Muscle of back (tissue), 11 donors: Measurements from ENCODE around the gene ARHGAP24. TPM values are rescaled to one million over a fixed set of nuclear protein-coding genes. Genes with fewer than 3 reads are reported as not detected.
"Not testable (repeated sequence)": the region's sequence is repeated elsewhere in the genome, so short reads cannot be mapped to it uniquely, and the experiment has no call there.

ENCODE experiments used
- DNase-seq, 3 donors: peaks; one replicate each; pipeline versions ENCODE4 v3.0.0 to v3.0.0-alpha.2; 2013
- polyA plus RNA-seq, 10 donors: library from polyadenylated mRNA; unstranded; fragments of 120-200 nt; gene quantifications; one replicate each; pipeline ENCODE4 v1.2.1, GENCODE V29; 2013; ENCODE audit not compliant: insufficient read length in 10 of 10

The ARHGAP24 gene
- polyA plus RNA-seq, 10 donors: 44.8 to 74.7 (median 55.1) TPM

DNA sequence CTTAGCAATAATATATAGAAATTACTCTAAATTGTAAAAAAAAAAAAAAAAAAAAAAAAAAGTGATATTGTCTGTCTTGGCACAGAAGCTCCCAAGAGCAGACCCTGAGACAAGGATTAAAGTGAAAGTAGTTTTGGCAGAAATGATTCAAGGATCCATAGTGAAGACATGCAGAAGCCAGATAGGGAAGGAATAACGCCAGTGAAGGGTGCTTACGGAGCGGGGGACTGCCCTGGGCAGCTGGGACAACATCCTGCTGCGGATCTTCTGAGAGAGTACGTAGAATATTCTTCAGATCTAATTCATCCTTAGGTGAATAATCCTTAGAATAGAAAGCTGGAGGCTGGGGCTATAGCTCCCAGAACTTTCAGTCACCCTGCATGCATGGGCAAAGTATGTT, 39.8 kb downstream of the ARHGAP24 start:
- no peak for DNase-seq

DNA sequence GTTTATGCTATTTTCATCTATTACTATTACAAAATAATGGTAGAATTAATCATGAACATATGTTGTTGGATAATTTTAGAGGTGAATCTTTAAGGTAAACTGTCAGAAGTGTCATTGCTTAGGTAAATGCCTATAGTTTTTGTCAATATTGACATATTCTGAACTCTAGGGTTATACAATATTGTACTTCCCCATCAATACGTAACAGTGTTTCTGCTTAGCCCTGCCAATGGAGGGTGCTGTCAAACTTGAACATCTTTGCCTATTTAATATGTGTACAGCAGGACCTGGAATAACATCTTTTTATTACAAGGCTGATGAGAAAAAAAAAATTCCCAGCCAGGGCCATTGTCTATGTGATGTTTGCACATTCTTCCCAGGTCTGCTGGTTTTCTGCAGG, 40.8 kb downstream of the ARHGAP24 start:
- DNase-seq: no peak

DNA sequence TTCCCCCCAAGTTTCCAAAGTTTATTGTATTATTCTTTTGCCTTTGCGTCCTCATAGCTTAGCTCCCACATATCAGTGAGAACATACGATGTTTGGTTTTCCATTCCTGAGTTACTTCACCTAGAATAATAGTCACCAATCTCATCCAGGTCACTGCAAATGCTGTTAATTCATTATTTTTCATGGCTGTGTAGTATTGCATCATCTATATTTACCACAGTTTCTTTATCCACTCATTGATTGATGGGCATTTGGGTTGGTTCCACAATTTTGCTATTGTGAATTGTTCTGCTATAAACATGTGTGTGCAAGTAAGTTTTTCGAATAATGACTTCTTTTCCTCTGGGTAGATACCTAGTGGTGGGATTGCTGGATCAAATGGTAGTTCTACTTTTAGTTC, 43.6 kb downstream of the ARHGAP24 start:
- not testable (repeated sequence) for DNase-seq

DNA sequence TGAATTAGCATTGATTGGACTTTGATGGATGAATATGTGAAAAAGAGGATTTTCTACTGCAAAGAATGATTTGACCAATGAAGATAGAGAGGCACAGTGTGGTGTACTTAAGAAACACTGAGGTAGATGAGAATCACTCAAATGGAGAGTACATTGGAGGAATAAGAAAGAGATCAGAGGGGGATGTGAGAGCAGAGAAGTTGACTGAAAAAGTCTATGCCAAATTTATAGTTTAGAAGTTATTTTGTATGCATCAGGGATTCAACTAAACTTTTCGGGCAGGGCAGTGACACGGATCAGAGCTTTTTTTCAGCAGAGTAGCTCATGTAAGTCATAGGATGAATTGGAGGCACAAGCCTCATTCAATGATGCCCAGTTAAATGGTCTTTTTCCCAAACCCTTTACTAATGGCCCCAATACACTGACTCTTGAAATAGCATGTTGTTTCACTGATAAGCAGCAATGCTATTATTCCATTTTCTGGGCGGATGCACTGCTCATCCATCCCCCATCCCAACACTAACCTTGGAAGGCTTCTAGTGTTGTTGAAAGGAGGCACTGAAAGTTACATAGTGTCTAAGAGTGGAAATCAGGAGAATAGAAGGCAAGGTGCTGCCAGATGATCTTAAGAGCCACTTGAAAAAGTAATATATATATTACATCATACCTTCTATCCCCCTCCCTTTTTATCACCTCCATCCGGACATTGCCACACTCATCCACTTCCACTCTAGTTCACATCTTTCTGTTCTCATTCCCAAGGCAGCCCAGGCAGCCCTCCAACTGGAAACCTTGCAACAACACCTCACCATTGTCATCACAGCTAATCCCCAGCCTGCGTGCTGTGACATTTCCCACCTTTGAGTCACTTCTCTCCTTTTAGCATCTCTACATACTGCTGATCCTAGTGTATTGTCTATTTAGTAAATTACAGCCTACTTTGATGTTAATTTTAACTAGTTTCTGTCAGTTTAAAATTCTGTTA, 46.1 kb downstream of the ARHGAP24 start:
- no peak for DNase-seq

DNA sequence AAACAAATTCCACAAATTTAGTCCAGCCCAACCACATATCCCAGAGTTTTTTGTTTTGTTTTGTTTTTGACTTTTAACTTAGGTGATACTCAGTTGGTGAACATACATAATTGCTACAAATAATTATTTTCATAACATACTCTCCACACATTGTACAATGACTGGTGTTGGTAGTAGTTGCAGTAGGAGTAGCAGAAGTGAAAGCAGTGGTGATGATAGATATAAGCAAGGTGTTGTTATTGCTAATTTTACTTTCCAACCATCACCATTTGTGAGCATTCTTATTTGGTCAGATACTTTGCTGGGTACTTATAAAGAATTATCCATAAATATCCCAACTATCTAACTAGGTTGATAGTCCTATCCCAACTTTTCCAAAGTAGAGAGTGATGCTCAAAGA, 47.3 kb downstream of the ARHGAP24 start:
- DNase-seq: no peak

DNA sequence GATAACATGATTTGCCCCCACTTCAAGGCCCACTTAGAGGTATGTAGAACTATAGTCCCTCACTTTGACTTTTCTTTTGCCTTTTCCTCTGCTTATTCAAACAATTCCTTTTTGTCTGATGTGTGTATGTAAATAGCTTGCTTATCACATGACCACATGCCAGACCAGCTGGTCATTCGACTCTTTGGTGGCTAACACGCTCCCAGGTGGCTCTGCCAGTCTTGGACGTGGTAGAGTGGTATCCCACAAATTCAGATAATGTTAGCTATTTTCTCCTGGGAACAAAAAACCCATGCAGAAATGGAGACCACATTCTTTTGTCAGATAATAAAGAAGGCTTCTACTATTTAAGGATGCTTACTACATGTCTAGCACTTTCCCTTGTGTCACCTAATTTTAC, 47.9 kb downstream of the ARHGAP24 start:
- no peak for DNase-seq

DNA sequence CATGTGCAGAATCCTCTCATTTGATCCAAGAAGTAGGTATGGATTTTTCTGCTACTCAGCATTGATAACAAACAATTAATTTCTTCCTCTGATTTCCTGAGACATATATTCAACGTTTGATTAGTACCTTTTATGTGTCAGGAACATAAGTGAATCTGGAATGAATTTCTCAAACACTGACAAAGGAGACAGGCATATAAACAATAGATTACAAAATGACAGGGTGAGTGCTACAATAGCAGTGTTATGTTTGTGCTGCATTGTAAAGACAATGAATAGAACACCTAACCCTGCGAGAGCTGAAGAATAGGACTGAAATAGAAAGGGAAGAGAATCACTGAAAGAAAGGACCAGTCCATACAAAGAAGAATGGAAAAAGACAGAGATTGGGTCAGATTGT, 52.9 kb downstream of the ARHGAP24 start:
- DNase-seq: no peak

DNA sequence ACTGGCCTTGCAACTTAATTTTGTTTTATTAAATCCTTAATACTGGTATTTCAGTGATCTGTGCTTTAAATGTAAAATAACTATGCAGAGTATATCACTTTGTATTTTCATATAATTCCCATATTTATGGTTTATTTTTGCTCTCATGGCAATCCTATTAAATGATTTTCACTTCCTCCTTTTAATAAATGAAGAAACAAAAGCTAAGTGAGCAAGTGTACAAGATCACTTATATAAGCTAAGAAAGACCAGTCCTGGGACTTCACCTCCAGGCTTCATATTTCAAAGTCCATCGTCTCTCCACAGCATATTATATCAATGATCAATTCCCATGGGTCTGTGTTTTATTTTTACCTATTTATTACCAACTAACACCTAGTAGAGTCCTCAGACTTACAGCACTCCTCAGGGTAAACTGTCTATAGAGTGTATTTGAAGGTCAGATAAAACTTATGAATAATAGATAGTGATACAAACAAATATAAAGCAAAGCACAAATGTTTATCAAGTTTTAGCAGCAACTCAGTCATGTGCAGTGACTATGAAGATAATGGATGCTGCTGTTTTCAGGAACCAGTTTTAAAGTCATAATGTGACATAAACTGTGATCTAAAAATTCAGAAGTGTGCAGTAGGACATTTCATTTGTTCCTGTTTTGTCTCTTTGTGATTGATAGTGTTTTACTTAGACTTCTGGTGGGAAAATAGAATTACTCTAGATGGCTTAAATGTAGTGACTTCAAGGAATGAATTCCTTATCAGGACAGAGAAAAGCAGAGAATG, 56.8 kb downstream of the ARHGAP24 start:
- no peak for DNase-seq

DNA sequence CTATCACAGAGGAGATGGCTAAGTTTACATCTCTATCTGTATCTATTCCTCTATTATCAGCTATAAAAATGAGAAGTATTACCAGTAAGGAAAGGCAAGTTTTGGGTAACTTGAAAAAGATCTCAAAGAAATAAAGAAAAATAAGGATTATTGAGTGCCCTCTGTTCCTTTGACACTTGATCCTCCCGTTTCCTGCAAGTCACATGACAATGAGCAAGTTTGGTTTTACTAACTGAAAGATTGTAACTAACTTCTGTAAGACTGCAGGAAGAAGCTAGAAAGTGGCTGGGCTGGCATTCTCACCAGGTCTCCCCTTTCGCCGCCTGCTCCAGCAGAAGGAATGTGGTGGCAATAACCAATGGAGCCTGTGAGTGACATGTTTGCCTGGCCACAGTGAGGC, 59.2 kb downstream of the ARHGAP24 start:
- no peak for DNase-seq

DNA sequence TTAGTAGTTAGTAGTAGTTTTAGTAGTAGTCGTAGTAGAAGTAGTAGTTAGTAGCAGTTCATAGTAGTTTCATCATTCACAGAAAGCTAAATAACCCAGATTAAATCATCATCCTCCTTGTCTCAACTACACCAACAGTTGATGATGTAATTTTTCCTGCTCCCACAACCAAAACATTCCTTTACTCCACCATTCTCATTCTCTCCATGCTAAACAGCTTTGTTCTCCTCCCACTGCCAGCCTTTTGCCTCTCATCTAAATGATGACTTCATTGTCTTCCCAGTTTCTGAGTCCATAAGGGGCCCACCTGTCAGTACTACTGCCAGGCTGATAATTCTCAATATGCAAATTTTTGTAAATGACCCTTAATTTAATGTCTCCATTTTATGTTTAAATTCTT, 68.9 kb downstream of the ARHGAP24 start:
- DNase-seq: peak in 1 of 3 donors; percentile 15

DNA sequence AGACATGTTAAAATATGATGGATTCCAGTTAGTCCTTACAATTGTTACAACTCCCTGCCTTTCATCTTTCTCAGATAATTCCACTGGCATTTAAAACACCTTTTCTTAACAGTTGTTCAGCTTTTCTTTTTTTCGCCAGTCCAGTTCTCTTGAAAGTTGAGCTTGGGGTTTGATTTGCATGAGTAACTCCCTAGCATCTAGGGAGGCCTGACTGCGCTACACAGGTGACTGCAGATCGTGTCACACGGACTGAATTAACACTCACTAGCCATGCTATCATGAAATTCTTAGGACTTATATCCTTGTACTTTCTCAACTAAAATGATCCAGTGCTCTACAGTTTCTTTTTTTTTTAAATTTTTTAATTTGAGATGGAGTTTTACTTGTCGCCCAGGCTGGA, 69.8 kb downstream of the ARHGAP24 start:
- no peak for DNase-seq

DNA sequence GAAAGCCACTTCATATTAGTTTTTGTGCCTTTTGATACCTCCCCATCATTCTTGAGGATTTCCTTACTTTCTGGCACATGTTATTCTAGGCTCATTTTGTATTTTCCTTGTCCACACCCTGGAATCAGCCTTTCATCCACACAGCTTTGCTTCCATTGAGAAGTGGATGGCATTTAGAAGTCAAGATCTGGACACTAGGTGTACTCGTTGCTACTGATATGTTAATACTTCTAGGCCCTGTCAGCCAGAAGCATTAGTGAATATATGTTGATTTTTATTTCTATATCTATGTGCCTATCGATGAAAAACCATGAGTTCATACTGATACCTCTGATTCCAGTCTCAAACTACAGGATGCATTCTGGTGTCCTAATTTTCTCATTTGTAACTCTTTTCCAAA, 73.2 kb downstream of the ARHGAP24 start:
- DNase-seq: no peak

DNA sequence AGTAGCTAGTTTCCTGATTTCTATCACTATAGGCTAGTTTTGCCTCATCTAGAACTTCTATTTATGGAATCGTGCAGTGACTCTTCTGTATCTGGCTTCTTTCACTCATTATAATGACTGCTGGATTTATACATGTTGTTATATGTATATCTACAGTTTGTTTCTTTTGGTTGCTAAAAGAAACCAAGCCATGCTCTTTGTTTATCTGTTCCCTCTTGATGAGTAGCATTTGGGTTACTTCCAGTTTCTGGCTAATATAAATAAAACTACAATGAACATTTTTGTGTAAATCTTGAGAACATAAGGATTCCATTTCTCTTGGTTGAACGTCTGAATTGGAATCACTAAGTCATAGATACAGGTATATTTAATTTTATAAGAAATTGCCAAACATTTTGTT, 73.9 kb downstream of the ARHGAP24 start:
- no peak for DNase-seq

DNA sequence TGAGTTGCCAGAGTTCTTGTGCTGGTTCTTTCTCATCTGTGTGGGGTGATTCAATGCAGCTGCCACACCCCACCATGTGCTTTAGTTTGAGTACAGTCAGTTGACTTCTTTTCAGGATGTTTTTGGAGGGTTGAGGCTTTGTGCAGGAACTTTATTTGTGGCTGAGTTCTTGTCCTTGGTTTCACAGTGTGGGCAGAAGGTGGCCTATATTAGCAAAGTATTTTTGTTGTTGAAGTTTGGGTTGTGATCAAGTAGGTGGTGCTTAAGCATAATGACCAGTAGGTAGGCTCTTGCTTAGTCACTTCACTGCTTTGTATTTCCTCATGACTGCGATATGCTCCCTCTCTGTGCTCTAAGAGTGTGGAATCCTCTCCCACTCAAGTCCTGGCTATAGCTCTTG, 80.3 kb downstream of the ARHGAP24 start:
- no peak for DNase-seq

DNA sequence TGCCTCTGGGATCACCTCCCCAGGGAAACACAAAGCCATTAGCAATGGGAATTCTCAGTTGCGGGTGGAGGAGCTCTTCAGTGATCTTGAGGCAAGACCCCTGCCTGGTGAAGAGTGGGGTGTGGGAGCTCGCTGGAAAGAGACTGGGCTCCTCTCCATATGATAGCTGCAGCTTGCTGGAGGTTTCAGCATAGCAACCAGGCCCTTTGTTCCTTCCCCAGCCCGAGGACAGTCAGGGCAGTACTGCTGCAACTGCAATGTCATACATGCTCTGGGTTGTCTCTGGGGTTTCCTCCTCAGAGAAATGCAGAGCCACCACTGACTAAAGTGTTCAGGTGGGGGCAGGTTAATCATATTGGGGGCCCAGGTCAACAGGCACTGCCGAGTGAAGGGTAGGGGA, 81.3 kb downstream of the ARHGAP24 start:
- no peak for DNase-seq

DNA sequence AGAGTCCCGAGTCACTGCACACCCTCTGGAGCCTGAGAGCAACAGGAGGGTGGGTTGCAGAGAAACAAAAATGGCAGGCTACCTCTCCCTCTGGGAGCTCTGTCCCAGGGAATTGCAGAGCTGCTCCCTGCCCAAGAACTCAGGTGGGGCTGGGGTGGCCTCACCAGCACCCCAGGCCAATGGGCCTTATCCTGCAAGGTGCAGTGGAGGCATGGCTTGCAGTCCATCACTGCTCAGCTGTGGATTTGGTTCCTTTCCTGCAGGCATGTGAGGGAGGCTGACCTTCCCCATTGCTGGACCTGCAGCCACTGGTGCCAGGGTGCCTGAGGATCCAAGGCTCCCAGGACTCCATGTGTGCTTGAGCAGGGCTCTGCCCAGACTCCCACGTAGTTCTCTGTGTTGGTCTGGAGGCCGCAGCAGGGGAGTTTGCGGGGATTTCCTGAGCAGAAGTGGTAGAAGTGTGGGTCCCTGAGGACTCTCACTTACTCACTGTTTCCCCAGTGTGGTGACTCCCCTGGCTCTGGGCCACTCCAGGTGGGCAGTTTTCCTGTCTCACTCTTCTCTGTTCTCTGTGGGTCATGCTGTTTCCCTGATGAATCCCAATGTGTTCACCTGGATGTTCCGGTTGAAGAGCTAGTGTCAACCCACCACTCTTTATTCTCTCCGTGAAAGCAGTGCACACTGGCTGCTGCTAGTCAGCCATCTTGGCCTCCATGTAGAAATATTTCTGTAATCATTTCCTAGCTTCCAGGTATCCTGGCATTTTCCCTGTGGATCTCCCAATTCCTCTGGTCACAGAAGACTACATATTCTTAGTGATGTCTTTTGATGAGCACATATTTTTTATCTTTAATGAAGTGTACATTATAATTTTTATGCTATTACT, 82.3 kb downstream of the ARHGAP24 start:
- DNase-seq: no peak

DNA sequence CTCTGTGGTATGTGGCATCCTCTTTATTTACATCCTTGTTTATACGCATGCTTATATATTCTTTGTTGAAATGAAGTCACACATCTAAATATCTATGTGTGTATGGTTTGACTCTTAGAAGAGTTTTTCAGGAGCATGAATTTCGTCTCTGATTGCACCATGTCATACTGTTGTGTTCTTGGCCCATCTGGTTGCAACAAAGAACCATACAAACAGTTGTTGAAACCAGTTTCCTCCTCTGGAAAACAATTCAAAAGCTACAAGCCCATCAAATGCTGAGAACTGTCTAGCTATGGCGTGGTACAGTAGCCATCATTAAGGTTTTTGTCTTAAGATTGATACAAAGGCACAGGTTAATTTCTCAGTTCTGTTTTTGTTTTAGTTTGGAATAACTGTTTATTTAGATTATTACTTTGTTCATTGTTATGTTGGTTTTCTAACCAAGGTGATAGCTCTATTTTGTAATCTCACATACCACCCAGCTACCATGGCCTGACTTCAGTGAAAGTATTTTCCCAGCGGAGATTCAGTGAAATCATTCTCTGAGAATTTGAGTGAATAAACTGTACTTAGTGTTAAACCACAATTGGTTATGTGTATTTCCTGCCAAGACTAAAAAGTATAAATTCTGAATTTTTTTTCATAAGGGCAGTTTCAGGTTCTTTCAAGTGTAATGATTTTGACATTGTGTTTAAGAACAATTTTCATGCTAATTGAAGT, 91.0 kb downstream of the ARHGAP24 start:
- peak in 1 of 3 donors; percentile 21 for DNase-seq

DNA sequence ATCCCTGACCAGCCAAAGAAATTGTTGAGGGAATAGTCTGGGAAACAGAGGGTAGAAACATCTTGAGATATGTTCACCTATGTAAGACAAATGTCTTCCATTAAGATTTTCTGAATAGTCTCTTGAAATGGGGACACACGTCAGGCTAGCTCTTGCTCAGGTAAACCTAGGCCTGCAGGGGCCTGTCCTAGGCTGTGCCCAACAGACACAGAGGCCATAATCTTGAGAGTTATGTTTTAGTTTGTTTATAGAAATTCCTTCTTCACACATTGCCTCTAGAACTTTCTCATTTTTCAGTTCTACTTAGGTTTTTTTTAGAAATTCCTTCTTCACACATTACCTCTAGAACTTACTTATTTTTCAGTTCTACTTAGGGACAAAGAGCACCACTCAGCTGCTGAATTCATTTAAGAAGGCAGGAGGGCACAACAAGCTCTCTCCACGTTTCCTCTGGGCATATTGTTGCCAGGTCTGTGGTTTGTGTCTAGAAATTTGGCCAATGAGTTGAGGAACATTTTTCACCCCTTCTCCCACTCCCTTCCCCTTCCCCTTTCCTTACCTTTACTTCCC, 94.9 kb downstream of the ARHGAP24 start:
- DNase-seq: no peak

DNA sequence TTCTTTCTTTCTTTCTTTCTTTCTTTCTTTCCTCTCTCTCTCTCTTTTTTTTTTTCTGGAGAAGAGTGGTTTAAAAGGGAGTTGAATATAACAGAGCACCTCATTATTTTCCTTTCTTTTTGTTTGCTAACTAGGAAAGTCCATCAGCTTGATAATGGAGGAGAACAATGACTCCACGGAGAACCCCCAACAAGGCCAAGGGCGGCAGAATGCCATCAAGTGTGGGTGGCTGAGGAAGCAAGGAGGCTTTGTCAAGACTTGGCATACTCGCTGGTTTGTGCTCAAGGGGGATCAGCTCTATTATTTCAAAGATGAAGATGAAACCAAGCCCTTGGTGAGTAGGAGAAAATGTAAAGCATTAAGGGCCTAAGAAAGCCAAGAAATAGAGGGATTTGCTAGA, 95.4 kb downstream of the ARHGAP24 start:
- DNase-seq: no peak

DNA sequence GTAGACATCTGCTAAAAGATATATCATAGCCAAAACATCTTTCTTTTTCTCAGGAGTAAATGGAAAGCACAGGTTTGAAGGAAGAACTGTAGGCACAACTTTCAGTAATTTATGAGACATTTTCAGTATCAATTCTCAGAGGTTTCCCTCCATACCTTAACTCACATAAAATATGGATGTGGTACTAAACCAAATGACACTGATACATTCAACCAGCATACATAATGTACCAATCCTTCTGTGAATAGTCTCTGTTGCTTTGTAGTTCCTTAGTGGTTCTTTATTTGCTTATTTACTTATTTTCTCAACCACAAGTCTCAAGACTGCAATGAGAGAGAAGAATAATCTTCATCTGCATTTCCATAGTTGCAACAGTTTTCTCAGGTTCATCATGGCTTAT, 96.1 kb downstream of the ARHGAP24 start:
- DNase-seq: no peak

DNA sequence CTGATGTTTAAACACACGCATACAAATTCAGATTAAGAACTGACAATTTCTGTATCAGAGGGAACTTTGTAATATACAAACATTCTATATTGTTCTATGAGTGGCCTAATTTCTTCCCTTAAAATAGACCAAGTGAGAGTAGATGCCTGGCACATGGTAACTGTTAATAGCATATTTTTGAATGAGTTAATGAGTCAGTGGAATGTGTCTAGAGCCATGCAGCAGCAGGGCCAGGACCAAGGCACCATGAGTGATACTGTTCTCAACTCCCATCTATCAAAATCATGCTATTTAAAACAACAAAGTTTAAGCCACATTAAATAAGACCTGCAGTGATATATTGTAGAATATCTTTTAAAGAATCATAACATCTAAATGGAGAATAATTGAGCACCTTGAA, 98.3 kb downstream of the ARHGAP24 start:
- DNase-seq: no peak
